ENCODE data around the gene IL17REL. TPM values are rescaled to one million over a fixed set of nuclear protein-coding genes. Genes with fewer than 3 reads are reported as not detected.

Gene IL17REL
- polyA plus RNA-seq, 3 donors = not detected

GRCh38 chr22:49951986-49952896, 60.3 kb downstream of the IL17REL start:
- 93% methylated on average over 15 of the region's 24 CpGs for WGBS (ENCODE audit: insufficient coverage)
- Histone ChIP-seq H3K4me3 (replicated peaks in 1 of 3; ENCODE audit: low read depth in 2 of 3, low read length in 3 of 3) (no peak overlapping the region), H3K4me2 (replicated peaks; ENCODE audit: extremely low read depth, low read length, poor library complexity, severe bottlenecking) (no peak overlapping the region), H3K4me1 (ENCODE audit: control insufficient read depth in 1 of 2, insufficient read depth in 2 of 2, low read length in 2 of 2) (peaks cover 29 to 48% of the 10 kb centered on the region in 2 donors), H3K27me3 (ENCODE audit: control insufficient read depth in 2 of 2, insufficient read depth in 2 of 2, low read length in 2 of 2) (no peaks in the 10 kb centered on the region), H4K20me1 (ENCODE audit: insufficient read depth, low read length) (no peaks in the 10 kb centered on the region), H2AFZ (ENCODE audit: insufficient read depth, low read depth, low read length, poor library complexity, severe bottlenecking) (no peak overlapping the region), H3K79me2 (ENCODE audit: insufficient read depth, low read length) (no peaks in the 10 kb centered on the region), H3K27ac (ENCODE audit: low read depth in 1 of 2, low read length in 2 of 2) (no peak overlapping the region), H3K9me3 (replicated peaks in 1 of 2; ENCODE audit: control insufficient read depth in 1 of 2, insufficient read depth in 1 of 2, low read length in 2 of 2) (no peaks in the 10 kb centered on the region), H3K36me3 (replicated peaks in 1 of 2; ENCODE audit: control insufficient read depth in 1 of 2, insufficient read depth in 2 of 2, low read length in 2 of 2) (no peaks in the 10 kb centered on the region), H3K9ac (ENCODE audit: insufficient read depth, low read length, poor library complexity, severe bottlenecking) (no peak overlapping the region)
- H3K9me3 Mint-ChIP-seq = no peaks in the 10 kb centered on the region
- DNase-seq = no peak
- H3K4me1 Mint-ChIP-seq = peaks cover 18% of the 10 kb centered on the region
- H3K27me3 Mint-ChIP-seq (ENCODE audit: low read depth in 3 of 3) = peaks cover 0 to 4% (median 2%) of the 10 kb centered on the region in 3 donors
- TF ChIP-seq, protein P1, sequence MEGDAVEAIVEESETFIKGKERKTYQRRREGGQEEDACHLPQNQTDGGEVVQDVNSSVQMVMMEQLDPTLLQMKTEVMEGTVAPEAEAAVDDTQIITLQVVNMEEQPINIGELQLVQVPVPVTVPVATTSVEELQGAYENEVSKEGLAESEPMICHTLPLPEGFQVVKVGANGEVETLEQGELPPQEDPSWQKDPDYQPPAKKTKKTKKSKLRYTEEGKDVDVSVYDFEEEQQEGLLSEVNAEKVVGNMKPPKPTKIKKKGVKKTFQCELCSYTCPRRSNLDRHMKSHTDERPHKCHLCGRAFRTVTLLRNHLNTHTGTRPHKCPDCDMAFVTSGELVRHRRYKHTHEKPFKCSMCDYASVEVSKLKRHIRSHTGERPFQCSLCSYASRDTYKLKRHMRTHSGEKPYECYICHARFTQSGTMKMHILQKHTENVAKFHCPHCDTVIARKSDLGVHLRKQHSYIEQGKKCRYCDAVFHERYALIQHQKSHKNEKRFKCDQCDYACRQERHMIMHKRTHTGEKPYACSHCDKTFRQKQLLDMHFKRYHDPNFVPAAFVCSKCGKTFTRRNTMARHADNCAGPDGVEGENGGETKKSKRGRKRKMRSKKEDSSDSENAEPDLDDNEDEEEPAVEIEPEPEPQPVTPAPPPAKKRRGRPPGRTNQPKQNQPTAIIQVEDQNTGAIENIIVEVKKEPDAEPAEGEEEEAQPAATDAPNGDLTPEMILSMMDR (IDR thresholded peaks at IDR 0.05) = no peak
- no peaks in the 10 kb centered on the region for H3K36me3 Mint-ChIP-seq
- peak overlapping the region in 1 of 7 donors; percentile 36 for H3K27ac Mint-ChIP-seq
- H3K4me3 Mint-ChIP-seq = no peak overlapping the region
- intact Hi-C loops (cut with micrococcal nuclease) = no loop called here

DNA sequence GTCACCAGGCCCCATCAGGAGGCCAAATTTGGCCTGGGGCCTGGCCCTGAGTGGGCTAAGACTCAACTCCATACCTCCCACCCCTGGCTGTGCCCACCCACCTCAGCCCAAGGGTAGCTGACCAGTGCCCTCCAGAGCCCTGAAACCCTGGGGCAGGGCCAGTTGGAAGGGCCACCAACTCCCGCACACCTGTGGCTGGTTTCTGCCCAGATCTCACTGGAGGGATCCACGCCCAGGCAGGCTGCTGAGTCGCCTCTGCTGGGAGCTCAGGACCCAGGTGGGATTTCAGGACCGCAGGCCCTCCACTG, 60.9 kb downstream of the IL17REL start:
- H3K4me3 ChIP-seq (replicated peaks in 1 of 3; ENCODE audit: low read depth in 2 of 3, low read length in 3 of 3) = no peak overlapping the region
- Mint-ChIP-seq H3K36me3 (no peaks in the 10 kb centered on the region), H3K4me3 (no peak overlapping the region), H3K9me3 (no peaks in the 10 kb centered on the region), H3K27me3 (ENCODE audit: low read depth in 3 of 3) (peaks cover 0 to 4% (median 2%) of the 10 kb centered on the region in 3 donors), H3K27ac (no peak overlapping the region), H3K4me1 (peaks cover 18% of the 10 kb centered on the region)
- TF ChIP-seq, protein P1 (IDR thresholded peaks at IDR 0.05) = no peak
- 86% methylated on average over 4 of the region's 4 CpGs for WGBS (ENCODE audit: insufficient coverage)
- no peak for DNase-seq
- no peak overlapping the region for H2AFZ ChIP-seq (ENCODE audit: insufficient read depth, low read depth, low read length, poor library complexity, severe bottlenecking)
- no peaks in the 10 kb centered on the region for H4K20me1 ChIP-seq (ENCODE audit: insufficient read depth, low read length)
- no peak overlapping the region for H3K9ac ChIP-seq (ENCODE audit: insufficient read depth, low read length, poor library complexity, severe bottlenecking)
- no peaks in the 10 kb centered on the region for H3K79me2 ChIP-seq (ENCODE audit: insufficient read depth, low read length)
- no peak overlapping the region for H3K4me2 ChIP-seq (replicated peaks; ENCODE audit: extremely low read depth, low read length, poor library complexity, severe bottlenecking)
- H3K9me3 ChIP-seq (replicated peaks in 1 of 2; ENCODE audit: control insufficient read depth in 1 of 2, insufficient read depth in 1 of 2, low read length in 2 of 2) = no peaks in the 10 kb centered on the region
- H3K27me3 ChIP-seq (ENCODE audit: control insufficient read depth in 2 of 2, insufficient read depth in 2 of 2, low read length in 2 of 2) = no peaks in the 10 kb centered on the region
- H3K36me3 ChIP-seq (replicated peaks in 1 of 2; ENCODE audit: control insufficient read depth in 1 of 2, insufficient read depth in 2 of 2, low read length in 2 of 2) = no peaks in the 10 kb centered on the region
- intact Hi-C loops (cut with micrococcal nuclease) = no loop called here
- H3K4me1 ChIP-seq (ENCODE audit: control insufficient read depth in 1 of 2, insufficient read depth in 2 of 2, low read length in 2 of 2) = peaks cover 29 to 48% of the 10 kb centered on the region in 2 donors
- no peak overlapping the region for H3K27ac ChIP-seq (ENCODE audit: low read depth in 1 of 2, low read length in 2 of 2)

All from CD14-positive monocyte (primary cell).